HG02759 (cell line): ENCODE results near the gene SMAD2.

ENCODE experiments used
- ATAC-seq: cut with Tn5 transposase; IDR thresholded peaks from one replicate; pipeline ENCODE4 v1.9.1; 2021; ENCODE audit warnings: mild to moderate bottlenecking, moderate library complexity; ENCODE audit not compliant: unreplicated experiment

Gene SMAD2

GRCh38 chr18:47898696-47899095 lies 31.8 kb downstream of the SMAD2 start:
- ATAC-seq = no peak

- no peak for ATAC-seq
These were observed 32.4 kb downstream of the SMAD2 start for GRCh38 chr18:47898055-47898454.

- ATAC-seq = no peak
These were observed 34.8 kb downstream of the SMAD2 start for GRCh38 chr18:47895565-47896250.

GRCh38 chr18:47893939-47894699 lies 36.3 kb downstream of the SMAD2 start:
- no peak for ATAC-seq

- ATAC-seq = no peak
These were observed 37.4 kb downstream of the SMAD2 start for GRCh38 chr18:47893047-47893446.

- ATAC-seq = no peak
These were observed 42.3 kb downstream of the SMAD2 start for GRCh38 chr18:47888156-47888555.

GRCh38 chr18:47887227-47887626 lies 43.2 kb downstream of the SMAD2 start:
- ATAC-seq = no peak

- no peak for ATAC-seq
These were observed 46.6 kb downstream of the SMAD2 start for GRCh38 chr18:47883771-47884413.

GRCh38 chr18:47882641-47883040 lies 47.8 kb downstream of the SMAD2 start:
- no peak for ATAC-seq

- ATAC-seq = no peak
These were observed 48.6 kb downstream of the SMAD2 start for GRCh38 chr18:47881752-47882455.

GRCh38 chr18:47881042-47881441 lies 49.4 kb downstream of the SMAD2 start:
- no peak for ATAC-seq

- no peak for ATAC-seq
These were observed 52.6 kb downstream of the SMAD2 start for GRCh38 chr18:47877892-47878291.

GRCh38 chr18:47876813-47877212 lies 53.6 kb downstream of the SMAD2 start:
- ATAC-seq = no peak

- no peak for ATAC-seq
These were observed 56.8 kb downstream of the SMAD2 start for GRCh38 chr18:47873625-47874024.

- ATAC-seq = no peak
These were observed 58.0 kb downstream of the SMAD2 start for GRCh38 chr18:47872426-47872825.

- no peak for ATAC-seq
These were observed 59.2 kb downstream of the SMAD2 start for GRCh38 chr18:47871288-47871687.

- no peak for ATAC-seq
These were observed 59.9 kb downstream of the SMAD2 start for GRCh38 chr18:47870605-47871004.

GRCh38 chr18:47868744-47869143 lies 61.7 kb downstream of the SMAD2 start:
- ATAC-seq = no peak

GRCh38 chr18:47865183-47865582 lies 65.3 kb downstream of the SMAD2 start:
- no peak for ATAC-seq

- ATAC-seq = no peak
These were observed 67.4 kb downstream of the SMAD2 start for GRCh38 chr18:47863041-47863440.

- ATAC-seq = no peak
These were observed 71.9 kb downstream of the SMAD2 start for GRCh38 chr18:47858607-47859006.
